Glomerular visceral epithelial cell (primary cell): ENCODE results near the gene GOSR2.
"Not testable (repeated sequence)": the region's sequence is repeated elsewhere in the genome, so short reads cannot be mapped to it uniquely, and the experiment has no call there.

Experiments
- DNase-seq: peaks from one replicate; pipeline ENCODE4 v3.0.0-alpha.2; 2016; ENCODE audit errors: extremely low spot score

The GOSR2 gene

DNA sequence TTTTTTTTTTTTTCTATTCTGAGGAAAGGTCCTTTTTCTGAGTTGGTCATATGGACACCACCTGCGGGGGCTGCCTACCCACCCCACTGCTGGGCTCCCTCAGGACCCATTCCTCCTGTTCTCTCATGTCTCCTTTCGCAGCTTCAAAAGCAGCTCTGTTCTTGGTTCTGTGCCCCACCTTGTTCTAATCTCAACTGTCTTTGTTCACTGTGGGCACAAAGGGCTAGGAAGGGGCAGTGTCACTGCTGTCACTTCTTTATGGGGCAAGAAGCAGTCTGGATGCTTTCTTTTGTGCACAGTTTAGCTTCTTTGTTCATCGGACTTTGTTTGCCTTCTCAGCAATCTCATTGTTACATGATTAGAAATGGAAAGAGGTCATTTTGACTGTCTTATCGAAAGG lies 7.1 kb downstream of the GOSR2 start:
- no peak for DNase-seq

- DNase-seq = no peak
Measured at GRCh38 chr17:46931596-46931995, 8.6 kb downstream of the GOSR2 start.

DNA sequence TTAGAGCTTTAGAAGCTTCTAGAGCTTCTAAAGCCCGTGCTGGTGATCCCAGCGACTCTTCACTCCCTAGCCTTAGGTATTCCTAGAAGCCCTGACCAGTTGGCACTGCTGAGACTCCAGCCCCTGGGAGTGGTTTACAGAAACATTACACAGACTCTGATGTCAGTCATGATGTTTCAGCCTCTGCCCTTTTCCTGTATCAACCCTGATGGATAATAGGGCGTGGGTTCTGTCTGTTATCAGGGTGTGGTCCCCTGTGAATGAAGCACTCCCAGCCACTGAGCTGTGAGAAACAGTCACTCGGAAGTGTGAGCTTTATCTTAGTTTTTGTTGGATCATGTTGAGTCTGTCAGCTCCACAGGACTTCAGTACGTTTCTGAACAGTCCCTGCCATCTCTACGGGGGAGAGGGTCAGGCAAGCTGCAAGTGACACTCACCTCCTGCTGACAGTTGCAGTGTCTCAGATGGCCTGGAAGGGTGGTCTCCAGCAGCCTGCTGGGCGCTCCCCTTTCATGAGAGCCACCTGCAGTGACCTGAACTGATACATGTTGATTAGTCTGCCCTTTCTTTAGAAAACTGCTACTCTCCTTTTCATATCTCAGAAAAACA lies 12.8 kb downstream of the GOSR2 start:
- no peak for DNase-seq

GRCh38 chr17:46940692-46941404 lies 17.9 kb downstream of the GOSR2 start:
- DNase-seq = peak; percentile 74

DNA sequence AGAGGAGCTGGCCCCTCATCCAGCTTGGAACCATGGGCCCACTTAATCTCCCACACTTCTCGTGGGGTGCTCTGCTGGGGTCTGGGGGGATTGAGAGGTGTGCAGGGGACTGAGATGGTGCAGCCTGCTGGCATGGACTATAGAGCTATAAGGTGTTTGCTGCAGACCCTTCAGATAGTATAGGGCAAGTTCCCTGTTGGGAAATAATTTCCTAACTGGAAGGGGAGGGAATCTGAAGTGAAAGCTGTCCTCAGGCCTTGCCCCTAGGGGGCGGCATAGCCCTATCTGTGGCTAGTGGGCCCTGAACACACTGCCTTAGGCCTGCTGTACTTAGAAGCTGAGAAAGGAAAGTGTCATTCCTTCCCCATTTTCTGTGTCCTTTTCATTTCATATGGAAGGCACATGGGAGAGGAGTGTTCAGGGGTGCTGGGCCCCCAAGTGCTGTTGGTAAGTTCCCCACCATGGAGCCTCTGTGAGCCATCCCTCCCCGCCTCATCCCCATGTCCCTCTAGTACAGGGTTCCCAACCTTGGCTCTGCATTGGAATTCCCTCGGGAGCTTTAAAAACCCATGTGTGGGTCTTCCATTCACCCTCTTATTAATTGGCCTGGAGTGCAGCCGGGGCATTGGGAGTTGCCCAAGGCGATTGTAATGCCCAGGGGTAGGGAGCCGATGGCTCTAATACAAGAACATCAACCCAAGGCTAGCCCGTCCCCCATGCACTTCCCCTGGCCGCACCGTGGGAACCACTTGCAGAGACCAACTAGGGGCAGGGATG lies 19.7 kb downstream of the GOSR2 start:
- DNase-seq = peak; percentile 72

GRCh38 chr17:46943218-46943500 lies 20.2 kb downstream of the GOSR2 start:
- DNase-seq = no peak

DNA sequence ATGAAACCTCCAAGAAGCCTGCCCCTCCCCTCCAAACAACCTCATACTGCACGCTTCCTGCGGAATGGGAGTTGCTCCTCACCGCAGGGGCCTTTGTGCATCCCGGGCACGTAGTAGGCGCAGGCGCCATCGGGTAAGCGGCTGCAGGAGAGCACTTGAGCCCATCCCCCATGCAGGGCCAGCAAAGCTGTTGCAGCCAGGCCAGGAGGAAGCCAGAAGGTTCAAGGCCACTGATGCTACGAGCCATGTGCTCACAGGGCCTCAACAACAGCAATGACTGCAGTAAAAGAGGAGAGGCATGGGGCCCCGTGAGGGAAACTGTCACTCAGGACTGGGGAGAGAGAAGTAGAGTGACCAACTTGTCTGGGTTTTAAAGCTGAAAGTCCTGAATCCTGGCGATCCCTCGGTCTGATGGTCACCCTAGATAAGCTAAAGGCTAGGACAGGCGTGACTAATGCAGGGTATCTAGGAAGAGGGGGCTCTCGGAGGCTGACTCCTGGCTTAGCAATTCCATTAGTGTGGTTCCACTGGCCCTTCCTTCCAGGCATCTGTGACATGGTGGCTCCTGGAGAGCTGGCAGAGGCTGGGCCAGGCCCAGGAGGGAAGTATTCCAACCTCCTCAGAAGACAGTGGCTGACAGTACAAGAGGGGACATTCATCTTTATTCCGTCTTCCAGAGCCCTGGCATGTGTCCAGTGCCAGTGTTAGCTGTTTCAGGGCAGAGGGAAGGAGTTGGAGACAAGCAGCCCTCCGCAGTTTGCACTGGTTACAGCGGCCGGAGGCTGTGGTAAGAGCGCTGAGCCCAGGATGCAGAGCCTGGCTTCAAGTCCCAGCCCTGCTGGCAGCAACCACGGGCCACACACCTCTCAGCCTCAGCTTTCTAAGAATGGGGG lies 20.8 kb downstream of the GOSR2 start:
- DNase-seq = no peak

DNA sequence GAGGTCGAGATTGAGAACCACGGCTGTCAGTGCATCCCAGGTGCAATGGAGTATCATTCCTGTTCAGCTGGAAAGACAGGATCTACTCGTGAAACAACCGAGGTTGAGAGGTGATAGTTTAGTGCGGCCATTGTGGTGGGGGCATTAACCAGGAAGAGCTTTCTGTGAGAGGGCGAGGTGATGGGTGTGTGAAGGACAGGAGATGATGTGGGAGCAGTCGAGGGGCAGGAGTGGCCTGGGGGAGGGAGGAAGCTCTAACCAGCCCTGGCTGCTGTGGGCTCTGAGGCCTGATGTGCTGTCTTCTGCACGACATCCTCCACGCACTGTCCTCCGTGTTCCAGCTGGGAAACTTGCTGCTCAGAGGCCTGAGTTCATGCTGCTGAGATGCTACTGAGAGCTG lies 22.0 kb downstream of the GOSR2 start:
- no peak for DNase-seq

GRCh38 chr17:46947216-46947615 lies 24.3 kb downstream of the GOSR2 start:
- no peak for DNase-seq

- no peak for DNase-seq
Measured at GRCh38 chr17:46948544-46948943, 25.6 kb downstream of the GOSR2 start.

DNA sequence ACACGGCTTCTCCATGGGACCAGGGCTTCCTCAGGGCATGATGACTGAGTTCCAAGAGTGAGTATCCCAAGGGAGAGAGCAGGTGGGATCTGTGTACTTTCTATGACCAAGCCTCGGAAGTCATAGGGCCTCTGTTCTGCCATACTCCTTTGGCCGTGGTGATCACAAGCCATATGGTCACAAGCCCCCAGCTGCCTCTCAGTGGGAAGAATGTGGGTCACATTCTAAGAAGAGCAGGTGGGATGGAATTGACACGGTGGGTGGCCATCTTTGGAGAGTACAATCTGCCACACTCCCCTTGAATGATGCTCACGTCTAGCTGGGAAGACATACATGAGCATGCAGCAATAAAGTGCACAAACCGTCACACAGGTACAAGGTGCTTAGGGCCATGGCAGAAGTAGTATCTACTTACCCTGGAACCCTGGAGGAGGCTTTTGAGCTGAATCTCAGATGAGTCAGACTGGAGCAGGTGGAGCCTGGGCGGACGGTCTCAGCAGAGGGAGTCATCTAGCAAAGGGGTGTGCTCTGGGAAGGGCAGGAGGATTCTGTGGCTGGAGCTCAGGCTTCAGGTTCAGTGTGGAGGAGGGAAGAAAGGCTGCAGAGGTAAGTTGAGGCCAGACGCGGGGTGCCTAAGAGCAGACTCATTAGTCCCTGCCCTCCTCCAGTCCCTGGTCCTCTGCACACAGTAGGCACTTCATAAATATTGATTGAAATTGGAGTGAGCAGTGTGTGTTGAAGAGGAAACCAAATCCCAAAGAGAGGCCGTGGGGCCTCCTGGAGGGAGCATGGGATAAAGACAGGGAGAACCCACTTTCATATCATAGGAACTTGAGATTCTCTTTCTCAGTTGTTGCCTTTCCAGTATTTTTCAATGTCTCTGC lies 26.6 kb downstream of the GOSR2 start:
- peak; percentile 46 for DNase-seq

DNA sequence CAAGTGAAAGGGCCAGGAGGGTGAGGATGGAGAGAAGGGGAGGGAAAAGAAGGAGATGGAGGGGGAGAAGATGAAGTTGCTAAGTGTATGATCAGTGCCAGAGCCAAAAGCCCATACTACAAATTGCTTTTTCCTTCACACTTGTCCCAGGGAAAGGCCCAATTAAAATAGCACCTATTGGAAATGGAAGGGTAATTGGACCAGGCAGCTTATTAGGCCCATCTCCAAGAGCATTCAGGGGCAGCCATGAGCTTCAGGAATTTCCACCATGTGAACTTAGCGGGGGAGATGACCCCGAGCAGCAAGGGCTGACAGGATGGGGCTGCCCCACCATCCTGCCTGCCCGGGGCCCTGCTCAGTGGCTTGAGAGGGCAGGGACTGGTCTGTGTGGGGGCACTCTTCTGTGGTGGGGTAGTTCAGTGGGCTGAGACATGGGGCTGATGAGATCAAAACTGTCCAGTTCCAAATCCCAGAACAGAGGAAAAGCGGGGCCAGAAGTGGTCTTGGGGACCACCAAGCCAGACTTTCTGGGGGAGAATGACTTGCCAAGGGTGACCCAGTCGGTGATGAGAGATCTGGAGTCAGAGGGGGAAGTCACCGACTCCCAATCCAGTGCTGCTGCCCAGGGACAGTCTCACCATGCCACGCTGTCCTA lies 27.5 kb downstream of the GOSR2 start:
- DNase-seq = no peak

GRCh38 chr17:46950997-46951621 lies 28.1 kb downstream of the GOSR2 start:
- no peak for DNase-seq

GRCh38 chr17:46951706-46952105 lies 28.7 kb downstream of the GOSR2 start:
- DNase-seq = no peak

GRCh38 chr17:46952115-46952514 lies 29.2 kb downstream of the GOSR2 start:
- no peak for DNase-seq

DNA sequence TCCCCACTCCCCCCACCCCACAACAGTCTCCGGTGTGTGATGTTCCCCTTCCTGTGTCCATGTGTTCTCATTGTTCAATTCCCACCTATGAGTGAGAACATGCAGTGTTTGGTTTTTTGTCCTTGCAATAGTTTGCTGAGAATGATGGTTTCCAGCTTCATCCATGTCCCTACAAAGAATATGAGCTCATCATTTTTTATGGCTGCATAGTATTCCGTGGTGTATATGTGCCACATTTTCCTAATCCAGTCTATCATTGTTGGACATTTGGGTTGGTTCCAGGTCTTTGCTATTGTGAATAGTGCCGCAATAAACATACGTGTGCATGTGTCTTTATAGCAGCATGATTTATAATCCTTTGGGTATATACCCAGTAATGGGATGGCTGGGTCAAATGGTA lies 30.2 kb downstream of the GOSR2 start:
- DNase-seq = not testable (repeated sequence)

- no peak for DNase-seq
Measured at GRCh38 chr17:46958041-46958591, 35.2 kb downstream of the GOSR2 start.

DNA sequence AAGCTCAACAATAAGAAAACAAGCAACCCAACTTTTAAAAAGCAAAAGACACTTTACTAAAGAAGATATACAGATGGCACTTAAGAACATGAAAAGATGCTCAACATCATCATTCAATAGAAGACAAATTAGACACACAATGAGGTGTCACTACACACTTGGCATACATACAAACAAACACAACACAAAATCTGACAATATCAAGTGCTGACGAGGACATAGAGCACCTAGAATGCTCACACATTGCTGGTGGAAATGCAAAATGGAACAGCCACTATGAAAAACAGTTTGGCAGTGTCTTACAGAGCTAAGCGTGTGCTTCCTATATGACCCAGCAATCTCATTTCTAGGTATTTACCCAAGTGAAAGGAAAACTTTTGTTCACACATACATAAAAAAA lies 37.2 kb downstream of the GOSR2 start:
- no peak for DNase-seq

GRCh38 chr17:46962374-46962790 lies 39.4 kb downstream of the GOSR2 start:
- no peak for DNase-seq

GRCh38 chr17:46963571-46963970 lies 40.6 kb downstream of the GOSR2 start:
- DNase-seq = no peak
